ENCODE measurements around the gene SCFD2. TPM values are rescaled to one million over a fixed set of nuclear protein-coding genes. Genes with fewer than 3 reads are reported as not detected.

The SCFD2 gene
- total and polyA plus RNA-seq, 7 donors, result 3.7 to 16.6 (median 10.7) TPM

- Histone ChIP-seq H3K9me3 (no peaks in the 10 kb centered on the region), H3K36me3 (no peaks in the 10 kb centered on the region), H3K27me3 (no peaks in the 10 kb centered on the region), H3K27ac (no peak overlapping the region), H3K4me3 (no peak overlapping the region), H3K4me1 (no peaks in the 10 kb centered on the region)
- intact Hi-C loops (cut with DNase I), result no loop called here
- DNase-seq, result no peak
- WGBS, 2 donors, result 90 to 92% methylated on average over 4 of the region's 4 CpGs
- TF ChIP-seq EP300 (IDR thresholded peaks at IDR 0.05), result no peak
- TF ChIP-seq CTCF (IDR thresholded peaks at IDR 0.05), result no peak
- no peak for TF ChIP-seq POLR2AphosphoS5 (IDR thresholded peaks at IDR 0.05)
- TF ChIP-seq POLR2A (IDR thresholded peaks at IDR 0.05), result no peak
Observed at GRCh38 chr4:53235547-53235946, 130.3 kb downstream of the SCFD2 start.

GRCh38 chr4:53234669-53235068, 131.2 kb downstream of the SCFD2 start:
- no peak for DNase-seq
- no peaks in the 10 kb centered on the region for H3K27me3 ChIP-seq
- no peaks in the 10 kb centered on the region for H3K36me3 ChIP-seq
- WGBS, 2 donors, result 91 to 93% methylated on average over 5 of the region's 5 CpGs
- no peaks in the 10 kb centered on the region for H3K9me3 ChIP-seq
- intact Hi-C loops (cut with DNase I), result no loop called here
- H3K4me1 ChIP-seq, result no peaks in the 10 kb centered on the region
- no peak overlapping the region for H3K27ac ChIP-seq
- H3K4me3 ChIP-seq, result no peak overlapping the region
- TF ChIP-seq CTCF (IDR thresholded peaks at IDR 0.05) (no peak), EP300 (IDR thresholded peaks at IDR 0.05) (no peak), POLR2A (IDR thresholded peaks at IDR 0.05) (no peak), POLR2AphosphoS5 (IDR thresholded peaks at IDR 0.05) (no peak)

- Histone ChIP-seq H3K4me3 (no peak overlapping the region), H3K27me3 (no peaks in the 10 kb centered on the region), H3K36me3 (no peaks in the 10 kb centered on the region), H3K27ac (no peak overlapping the region), H3K4me1 (no peaks in the 10 kb centered on the region), H3K9me3 (no peaks in the 10 kb centered on the region)
- DNase-seq, result no peak
- TF ChIP-seq CTCF (IDR thresholded peaks at IDR 0.05) (no peak), POLR2AphosphoS5 (IDR thresholded peaks at IDR 0.05) (no peak), EP300 (IDR thresholded peaks at IDR 0.05) (no peak), POLR2A (IDR thresholded peaks at IDR 0.05) (no peak)
- intact Hi-C loops (cut with DNase I), result no loop called here
Observed at GRCh38 chr4:53234111-53234510, 131.8 kb downstream of the SCFD2 start.

GRCh38 chr4:53233114-53233795, 132.6 kb downstream of the SCFD2 start:
- Histone ChIP-seq H3K27ac (no peak overlapping the region), H3K27me3 (no peaks in the 10 kb centered on the region), H3K4me3 (no peak overlapping the region), H3K4me1 (no peaks in the 10 kb centered on the region), H3K9me3 (no peaks in the 10 kb centered on the region), H3K36me3 (no peaks in the 10 kb centered on the region)
- WGBS, 2 donors, result 81% methylated on average over 2 of the region's 2 CpGs
- intact Hi-C loops (cut with DNase I), result no loop called here
- no peak for TF ChIP-seq CTCF (IDR thresholded peaks at IDR 0.05)
- TF ChIP-seq EP300 (IDR thresholded peaks at IDR 0.05), result no peak
- TF ChIP-seq POLR2A (IDR thresholded peaks at IDR 0.05), result no peak
- TF ChIP-seq POLR2AphosphoS5 (IDR thresholded peaks at IDR 0.05), result no peak
- no peak for DNase-seq

GRCh38 chr4:53232371-53232770, 133.5 kb downstream of the SCFD2 start:
- WGBS, 2 donors, result 91 to 94% methylated on average over 2 of the region's 2 CpGs
- H3K27me3 ChIP-seq, result no peaks in the 10 kb centered on the region
- intact Hi-C loops (cut with DNase I), result no loop called here
- H3K9me3 ChIP-seq, result no peaks in the 10 kb centered on the region
- no peaks in the 10 kb centered on the region for H3K36me3 ChIP-seq
- no peak for DNase-seq
- H3K4me3 ChIP-seq, result no peak overlapping the region
- H3K27ac ChIP-seq, result no peak overlapping the region
- TF ChIP-seq CTCF (IDR thresholded peaks at IDR 0.05) (no peak), EP300 (IDR thresholded peaks at IDR 0.05) (no peak), POLR2AphosphoS5 (IDR thresholded peaks at IDR 0.05) (no peak), POLR2A (IDR thresholded peaks at IDR 0.05) (no peak)
- no peaks in the 10 kb centered on the region for H3K4me1 ChIP-seq

Measured in sigmoid colon (tissue), 7 donors.